Urinary bladder (tissue), 4 donors: Measurements from ENCODE around the gene PGBD5. TPM values are rescaled to one million over a fixed set of nuclear protein-coding genes. Genes with fewer than 3 reads are reported as not detected.

ENCODE experiments used
- DNase-seq: peaks from one replicate; pipeline ENCODE4 v3.0.0-alpha.2; 2015; ENCODE audit errors: extremely low spot score
- H3K27ac ChIP-seq: one replicate; pipeline ENCODE4 v1.5.1; 2013; ENCODE audit warnings: low read depth, mild to moderate bottlenecking, moderate library complexity
- H3K36me3 ChIP-seq: one replicate; pipeline ENCODE4 v1.6.1; 2013; ENCODE audit warnings: mild to moderate bottlenecking, moderate library complexity; ENCODE audit not compliant: insufficient read depth
- H3K4me1 ChIP-seq: one replicate; pipeline ENCODE4 v1.6.1; 2013; ENCODE audit warnings: mild to moderate bottlenecking, moderate library complexity; ENCODE audit not compliant: insufficient read depth
- H3K4me3 ChIP-seq: one replicate; pipeline ENCODE4 v1.5.1; 2013; ENCODE audit warnings: low read depth, low read length
- WGBS: extraction: QIAGEN DNeasy Blood & Tissue Kit; methylation state at CpG from one replicate; pipeline ENCODE4 v1.1.7; 2013; 5-methylcytosine and 5-hydroxymethylcytosine counted together
- polyA plus RNA-seq: library from polyadenylated mRNA; stranded (reverse); fragments of 200-250 nt; gene quantifications from one replicate; pipeline ENCODE4 v1.2.3, GENCODE V29; 2013
- total RNA-seq: library from RNA; depleted of rRNA; stranded (reverse); fragments of >200 nt; gene quantifications from one replicate; pipeline ENCODE4 v1.2.3, GENCODE V29; 2014
- donor health status: healthy with polysubstance abuse.
- donor health status: healthy.

Gene PGBD5
- total and polyA plus RNA-seq, 2 donors: 0.52 to 2.5 TPM

DNA sequence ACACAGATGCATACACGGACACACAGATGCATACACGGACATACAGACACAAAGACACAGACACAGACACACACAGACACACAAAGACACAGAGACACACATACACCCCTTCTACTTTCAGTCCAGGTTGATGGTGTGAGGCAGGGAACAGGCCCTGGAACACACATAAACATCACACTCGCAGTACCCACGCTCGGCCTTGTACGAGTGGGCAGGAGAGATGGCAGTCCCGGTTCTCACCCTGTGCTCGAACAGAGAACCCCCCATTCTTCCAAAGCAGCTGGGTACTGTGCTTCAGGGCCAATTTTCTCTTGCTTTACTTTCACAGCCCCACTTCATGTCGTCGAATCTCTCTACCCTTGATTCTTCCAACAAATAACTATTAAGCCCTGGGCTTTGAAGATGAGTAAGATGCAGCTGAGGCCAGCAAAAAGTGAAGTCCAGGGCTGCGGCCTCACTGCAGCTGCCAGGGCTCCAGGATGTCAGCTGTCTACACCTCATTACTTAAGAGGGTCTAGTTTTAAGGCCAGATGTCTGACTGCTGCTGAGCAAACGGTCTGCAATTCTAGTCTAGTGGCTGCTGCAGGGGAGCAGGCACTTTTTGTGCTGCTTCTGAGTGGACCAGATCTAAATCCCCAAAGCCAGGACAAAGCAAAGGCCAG, 90.1 kb downstream of the PGBD5 start:
- WGBS: 55% methylated on average over 12 of the region's 12 CpGs
- Histone ChIP-seq H3K27ac (no peak overlapping the region), H3K36me3 (no peaks in the 10 kb centered on the region), H3K4me1 (no peaks in the 10 kb centered on the region), H3K4me3 (no peak overlapping the region)
- DNase-seq: no peak

DNA sequence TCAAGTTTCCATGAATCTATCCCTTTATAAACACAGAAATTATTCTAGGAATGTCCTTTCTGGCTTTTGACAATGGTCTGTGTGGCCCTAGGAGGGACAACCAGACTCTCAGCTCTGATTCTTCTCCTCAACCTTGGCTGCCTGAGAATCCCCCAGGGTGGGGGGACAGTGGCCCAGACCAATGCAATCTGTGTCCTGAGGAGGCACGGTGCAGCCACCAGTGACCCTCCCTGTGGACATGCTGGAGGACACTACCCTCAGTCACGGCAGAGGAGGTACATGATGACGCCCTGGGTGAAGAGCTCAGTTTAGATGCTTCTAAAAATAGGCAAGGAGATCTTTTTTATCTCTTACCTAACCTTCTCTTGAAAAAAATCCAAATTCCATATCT, 91.7 kb downstream of the PGBD5 start:
- no peak for DNase-seq
- H3K36me3 ChIP-seq: no peaks in the 10 kb centered on the region
- no peak overlapping the region for H3K4me3 ChIP-seq
- H3K27ac ChIP-seq: no peak overlapping the region
- no peaks in the 10 kb centered on the region for H3K4me1 ChIP-seq
- 51% methylated on average over 3 of the region's 3 CpGs for WGBS

DNA sequence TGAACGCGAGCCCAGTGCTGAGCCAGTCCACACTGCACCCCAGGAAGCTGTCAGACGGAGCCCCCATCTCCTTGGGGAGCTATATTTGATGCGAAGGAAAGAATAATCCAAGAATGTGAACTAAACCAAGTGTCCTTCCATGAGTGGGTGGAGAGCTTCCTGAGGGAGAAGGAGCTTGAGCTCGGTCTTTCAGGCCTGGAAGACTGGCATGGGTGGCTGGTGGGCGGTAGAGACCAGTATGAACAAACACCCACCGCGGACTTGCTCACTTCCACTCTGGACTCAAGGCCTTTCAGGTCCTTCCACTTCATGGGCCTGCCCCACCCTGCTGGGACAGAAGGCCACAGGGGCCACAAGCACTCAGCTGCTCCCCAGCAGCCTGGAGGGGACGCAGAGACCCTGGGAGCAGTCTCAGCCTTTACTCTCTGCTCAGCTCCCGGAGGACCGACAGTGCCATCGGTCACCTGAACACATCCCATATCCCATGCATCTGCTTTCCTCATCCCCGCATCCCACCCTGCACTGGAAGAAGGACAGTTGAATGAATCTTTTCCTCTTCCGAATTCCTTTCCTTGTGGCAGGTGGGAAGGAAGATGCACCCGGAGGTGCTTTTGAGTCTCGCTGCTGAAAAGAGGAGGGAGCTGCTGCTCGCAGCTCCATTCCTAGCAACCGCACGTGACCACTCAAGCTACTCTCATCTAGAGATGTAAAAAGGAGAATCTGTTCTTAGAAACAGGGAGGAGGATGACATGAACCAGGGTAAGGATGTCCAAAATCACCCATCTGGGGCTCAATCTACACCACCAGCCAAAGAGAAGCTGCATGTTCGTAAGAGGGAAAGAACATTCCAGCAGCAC, 92.3 kb downstream of the PGBD5 start:
- 84% methylated on average over 20 of the region's 20 CpGs for WGBS
- no peak for DNase-seq
- Histone ChIP-seq H3K4me1 (no peaks in the 10 kb centered on the region), H3K27ac (no peak overlapping the region), H3K36me3 (no peaks in the 10 kb centered on the region), H3K4me3 (no peak overlapping the region)

DNA sequence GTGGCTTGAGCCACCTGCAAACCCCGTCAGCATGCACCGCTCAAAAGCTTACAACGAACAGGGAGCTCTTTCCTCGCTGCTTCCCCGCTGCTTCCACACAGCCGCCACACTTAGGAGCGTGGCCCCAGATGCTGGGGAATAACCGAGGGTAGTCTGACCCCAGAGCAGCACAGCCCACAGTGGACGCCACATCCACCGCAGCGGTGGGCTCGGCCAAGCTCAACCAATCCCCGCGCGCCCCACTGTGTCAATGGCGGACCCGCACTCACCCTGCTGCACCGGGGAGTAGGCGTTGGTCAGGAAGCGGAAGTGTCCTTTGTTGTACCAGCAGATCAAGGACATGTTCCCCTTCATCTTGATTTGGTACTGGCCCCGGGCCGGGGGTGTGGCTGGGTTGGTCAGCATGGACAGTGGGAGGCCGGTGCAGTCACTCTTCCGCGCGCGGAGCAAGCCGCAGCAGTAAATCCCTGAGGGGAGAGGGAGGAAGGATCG, 93.5 kb downstream of the PGBD5 start:
- no peak overlapping the region for H3K4me3 ChIP-seq
- no peaks in the 10 kb centered on the region for H3K36me3 ChIP-seq
- no peak for DNase-seq
- WGBS: 89% methylated on average over 29 of the region's 29 CpGs
- H3K27ac ChIP-seq: no peak overlapping the region
- no peaks in the 10 kb centered on the region for H3K4me1 ChIP-seq

DNA sequence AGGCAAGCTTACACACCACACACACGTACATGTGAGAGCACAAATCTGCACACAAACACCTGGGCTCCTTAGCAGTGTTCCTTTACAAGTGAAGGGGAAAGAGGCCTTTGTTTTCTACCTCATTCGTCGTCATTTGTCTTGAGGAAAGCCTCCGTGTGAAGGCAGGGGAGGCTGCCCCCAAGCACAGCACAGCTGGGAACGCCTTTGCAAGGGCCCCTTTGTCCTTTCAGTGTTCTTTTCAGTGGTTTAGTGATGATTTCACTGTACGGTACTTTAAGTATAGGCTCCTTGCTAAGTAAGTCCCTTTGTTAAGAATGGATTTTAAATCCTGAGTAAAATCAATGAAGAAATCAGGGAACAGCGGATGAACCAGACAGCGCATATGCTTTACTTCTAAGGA, 94.1 kb downstream of the PGBD5 start:
- Histone ChIP-seq H3K4me1 (no peaks in the 10 kb centered on the region), H3K4me3 (no peak overlapping the region), H3K27ac (no peak overlapping the region), H3K36me3 (no peaks in the 10 kb centered on the region)
- WGBS: 83% methylated on average over 8 of the region's 8 CpGs
- DNase-seq: no peak

DNA sequence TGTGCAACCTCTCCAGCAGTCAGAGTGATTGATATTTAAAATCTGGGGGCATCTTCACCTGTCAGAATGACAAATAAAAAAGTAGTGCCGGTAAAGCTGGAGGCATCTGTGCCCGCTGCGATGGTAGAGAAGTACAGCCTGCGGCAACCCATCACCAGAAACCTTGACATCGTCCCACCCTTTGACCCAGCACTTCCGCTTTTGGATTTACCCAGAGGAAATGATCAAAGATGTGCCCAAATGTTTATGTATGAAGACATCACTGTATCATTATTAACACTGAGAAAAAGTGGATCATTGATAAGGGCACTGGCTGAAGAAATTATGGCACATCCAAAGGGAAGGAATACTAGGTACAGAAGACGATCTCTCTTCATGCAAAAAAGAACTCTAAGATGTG, 96.0 kb downstream of the PGBD5 start:
- Histone ChIP-seq H3K27ac (no peak overlapping the region), H3K4me3 (no peak overlapping the region), H3K4me1 (no peaks in the 10 kb centered on the region), H3K36me3 (no peaks in the 10 kb centered on the region)
- WGBS: 89% methylated on average over 7 of the region's 7 CpGs
- DNase-seq: no peak

DNA sequence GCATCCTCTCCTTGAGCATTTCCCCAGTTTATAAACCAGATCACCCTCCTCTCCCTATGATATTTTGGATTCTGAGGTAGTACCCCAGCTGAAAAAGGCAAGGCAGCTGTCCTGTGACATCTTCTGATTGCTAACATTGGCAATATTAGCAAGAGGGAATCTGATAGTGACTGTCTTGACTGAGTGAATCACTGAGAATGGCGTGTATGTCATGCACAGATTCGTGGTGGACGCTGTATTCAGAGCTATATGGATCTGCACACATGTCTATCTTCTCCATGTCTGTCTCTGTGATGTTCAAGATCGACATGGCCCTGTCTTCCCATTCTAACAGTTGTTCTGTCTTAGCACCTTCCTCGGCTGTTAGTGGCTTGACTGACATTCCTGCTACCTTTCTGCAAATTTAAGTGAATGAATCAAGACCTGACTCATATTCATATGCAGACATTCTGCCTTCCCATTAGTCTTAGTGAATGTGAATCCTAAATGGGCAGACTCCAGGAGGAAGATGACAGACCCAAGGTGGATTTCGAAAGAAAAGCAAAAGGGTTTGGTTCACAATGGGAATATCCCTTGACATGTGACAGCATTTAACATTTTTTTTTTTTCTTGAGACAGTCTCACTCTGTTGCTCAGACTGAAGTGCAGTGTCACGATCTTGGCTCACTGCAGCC, 97.7 kb downstream of the PGBD5 start:
- Histone ChIP-seq H3K27ac (no peak overlapping the region), H3K36me3 (no peaks in the 10 kb centered on the region), H3K4me3 (no peak overlapping the region), H3K4me1 (no peaks in the 10 kb centered on the region)
- no peak for DNase-seq
- WGBS: 88% methylated on average over 7 of the region's 7 CpGs

DNA sequence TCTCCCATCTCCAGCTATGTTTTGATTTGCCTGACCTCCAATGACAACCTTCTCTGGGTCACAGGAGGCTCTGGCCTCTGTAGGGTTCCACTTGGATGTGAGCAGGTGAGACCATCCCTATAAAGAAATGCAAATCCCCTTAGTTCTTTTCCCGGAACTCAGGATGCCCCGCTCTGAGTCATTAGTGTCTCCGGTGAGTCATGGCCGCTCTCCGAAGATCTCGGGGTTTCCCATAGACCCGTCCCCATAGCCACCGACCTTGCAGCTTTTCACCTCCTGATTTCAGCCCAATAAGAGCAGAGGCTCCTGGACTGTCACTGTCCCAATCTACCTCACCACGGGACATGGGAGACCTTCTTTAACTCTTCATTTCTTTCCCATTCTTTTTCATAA, 98.2 kb downstream of the PGBD5 start:
- Histone ChIP-seq H3K36me3 (no peaks in the 10 kb centered on the region), H3K4me3 (no peak overlapping the region), H3K27ac (no peak overlapping the region), H3K4me1 (no peaks in the 10 kb centered on the region)
- WGBS: 89% methylated on average over 9 of the region's 9 CpGs
- no peak for DNase-seq

DNA sequence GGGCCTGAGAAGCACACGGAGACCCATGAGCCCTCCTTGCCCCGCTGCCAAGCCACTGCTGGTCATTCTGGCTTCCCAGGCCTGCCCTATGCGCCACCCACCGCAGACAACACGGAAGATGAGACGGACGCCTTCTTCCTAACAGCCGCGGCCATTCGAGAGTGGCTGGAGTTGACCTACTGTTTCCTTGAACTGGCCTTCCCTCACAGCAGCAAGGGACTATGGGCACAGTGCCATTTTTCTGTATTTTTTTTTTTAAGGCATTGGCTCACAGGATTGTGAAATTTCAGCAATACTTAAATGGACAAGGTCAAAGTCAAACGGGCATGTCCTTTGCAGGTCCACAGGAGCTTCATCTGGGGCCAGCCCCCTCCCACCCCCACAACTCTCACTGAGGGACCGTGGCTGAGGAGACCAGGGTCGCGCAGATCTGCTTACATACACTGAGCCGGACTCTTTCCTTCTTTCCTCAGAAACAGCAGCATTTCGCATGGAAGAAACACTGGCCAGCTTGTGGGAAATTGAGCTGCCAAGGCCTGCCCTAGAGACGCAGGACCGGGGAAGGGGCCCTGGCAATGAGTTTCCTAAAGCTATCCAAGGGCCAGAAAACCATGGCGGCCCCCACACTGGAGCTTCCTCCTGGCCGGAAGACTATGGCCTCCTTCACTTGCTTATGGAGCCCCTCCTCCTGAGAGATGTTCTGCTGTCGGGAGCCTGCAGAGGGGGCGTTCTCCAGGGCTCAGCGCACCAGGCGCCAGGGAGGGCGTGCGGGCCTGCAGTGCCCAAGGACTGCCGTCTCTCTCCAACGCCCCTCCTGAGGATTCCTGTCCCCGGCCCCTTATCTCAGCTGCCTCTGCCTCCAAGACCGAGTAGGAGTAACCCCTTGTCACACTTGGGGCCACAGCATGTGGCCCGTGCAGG, 98.9 kb downstream of the PGBD5 start:
- Histone ChIP-seq H3K4me1 (no peaks in the 10 kb centered on the region), H3K4me3 (no peak overlapping the region), H3K27ac (no peak overlapping the region), H3K36me3 (no peaks in the 10 kb centered on the region)
- WGBS: 83% methylated on average over 31 of the region's 31 CpGs
- no peak for DNase-seq

DNA sequence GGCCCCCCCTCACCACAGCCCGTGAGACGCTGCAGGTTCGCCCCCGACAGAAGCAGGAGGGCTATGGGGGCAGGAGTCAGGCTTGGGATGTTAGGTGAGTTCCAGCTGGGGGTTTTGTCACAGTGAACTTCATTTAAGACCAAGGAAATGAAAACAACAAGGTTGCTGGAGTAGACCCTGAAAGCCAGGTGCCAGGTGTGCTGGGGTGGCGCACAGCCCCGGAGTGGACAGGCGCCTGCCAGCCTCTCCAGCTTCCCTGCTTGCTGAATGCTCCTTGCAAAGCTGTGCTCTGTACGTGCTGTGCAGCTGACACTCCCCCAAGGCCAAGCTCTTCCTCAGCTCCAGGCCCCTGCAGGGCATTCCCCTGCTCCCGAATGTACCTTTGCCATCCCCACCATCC, 102.4 kb downstream of the PGBD5 start:
- Histone ChIP-seq H3K4me1 (no peaks in the 10 kb centered on the region), H3K4me3 (no peak overlapping the region), H3K36me3 (no peaks in the 10 kb centered on the region), H3K27ac (no peak overlapping the region)
- WGBS: 88% methylated on average over 9 of the region's 9 CpGs
- DNase-seq: no peak

DNA sequence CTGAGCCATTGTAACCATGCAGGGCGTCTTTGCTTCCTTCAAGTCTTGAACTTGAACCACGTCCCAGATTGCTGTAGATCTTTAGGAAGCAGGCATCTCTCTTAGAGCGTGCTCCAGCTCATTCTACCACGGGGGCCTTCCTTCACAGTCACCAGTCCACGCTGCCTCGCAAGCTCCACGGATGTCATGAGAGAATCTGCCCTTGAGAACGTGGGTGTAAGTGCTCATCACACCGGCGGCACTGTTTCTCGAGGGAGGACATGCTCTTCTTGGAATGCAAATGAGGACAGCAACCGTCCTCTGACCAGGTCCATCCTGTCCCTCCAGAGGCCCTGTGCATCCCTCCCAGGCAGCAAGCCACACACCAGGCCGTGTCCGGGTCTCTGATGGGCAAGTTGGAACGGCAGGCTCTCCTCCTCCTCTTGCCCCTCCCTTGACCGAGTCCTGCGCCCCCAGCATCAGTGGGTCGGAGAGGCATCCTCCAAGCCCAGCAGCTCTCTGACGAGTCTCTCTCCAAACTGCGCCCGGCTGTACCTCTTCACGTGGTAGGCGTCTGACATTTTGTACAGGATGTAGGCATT, 103.1 kb downstream of the PGBD5 start:
- no peak for DNase-seq
- Histone ChIP-seq H3K4me1 (no peaks in the 10 kb centered on the region), H3K36me3 (no peaks in the 10 kb centered on the region), H3K4me3 (no peak overlapping the region), H3K27ac (no peak overlapping the region)
- 91% methylated on average over 23 of the region's 23 CpGs for WGBS

DNA sequence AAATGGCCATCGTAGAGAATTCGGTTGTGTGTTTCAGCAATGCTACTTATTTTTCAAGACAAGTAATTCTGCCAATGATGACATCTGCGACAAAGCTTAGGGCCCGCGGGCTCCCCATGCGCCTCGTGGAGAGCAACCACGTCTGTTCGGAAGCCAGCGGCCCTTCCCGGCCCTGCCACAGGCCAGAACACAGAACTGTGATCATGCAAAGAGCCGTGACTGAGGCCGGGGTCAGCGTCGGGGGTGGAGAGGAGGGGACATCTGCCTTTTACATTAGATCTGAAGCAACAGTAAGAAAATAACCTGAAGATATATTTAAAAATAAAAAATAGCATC, 103.7 kb downstream of the PGBD5 start:
- H3K36me3 ChIP-seq: no peaks in the 10 kb centered on the region
- WGBS: 88% methylated on average over 15 of the region's 15 CpGs
- no peak overlapping the region for H3K4me3 ChIP-seq
- no peaks in the 10 kb centered on the region for H3K4me1 ChIP-seq
- no peak for DNase-seq
- H3K27ac ChIP-seq: no peak overlapping the region
